ENCODE data around the gene FLG.

FLG gene

GRCh38 chr1:152325111-152325510 lies at the start of gene FLG:
Gene FLG, minus strand, starts transcription at chr1:152325239. Its CDS starts 9,783 bp downstream, at chr1:152315456.
- no peak within 1 kb of the TSS for H3K9ac ChIP-seq (ENCODE audit: low read length)
- no peaks in the 10 kb centered on the region for H3K4me1 ChIP-seq (ENCODE audit: control insufficient read depth, insufficient read depth, low read length)
- no peaks in the 10 kb centered on the region for H3K27me3 ChIP-seq (ENCODE audit: control insufficient read depth, insufficient read depth, low read length)
- H3K4me3 ChIP-seq (ENCODE audit: low read depth, low read length), result no peak within 1 kb of the TSS
- H3K27ac ChIP-seq (ENCODE audit: low read depth, low read length), result no peak within 1 kb of the TSS
- H3K9me3 ChIP-seq (ENCODE audit: control insufficient read depth, insufficient read depth, low read depth, low read length), result peaks cover 4% of the 10 kb centered on the region; the same call in 1 of the 2 replicates
- H3K36me3 ChIP-seq (ENCODE audit: control insufficient read depth, insufficient read depth, low read length), result no peaks in the 10 kb centered on the region

GRCh38 chr1:152374451-152374850 lies 49.4 kb upstream of the FLG start:
- Histone ChIP-seq H3K9me3 (ENCODE audit: control insufficient read depth, insufficient read depth, low read depth, low read length) (peaks cover 16% of the 10 kb centered on the region; the same call in 1 of the 2 replicates), H3K36me3 (ENCODE audit: control insufficient read depth, insufficient read depth, low read length) (no peaks in the 10 kb centered on the region), H3K4me3 (ENCODE audit: low read depth, low read length) (no peak overlapping the region), H3K27ac (ENCODE audit: low read depth, low read length) (no peak overlapping the region), H3K4me1 (ENCODE audit: control insufficient read depth, insufficient read depth, low read length) (no peaks in the 10 kb centered on the region), H3K27me3 (ENCODE audit: control insufficient read depth, insufficient read depth, low read length) (peaks cover 2% of the 10 kb centered on the region; the same call in 1 of the 2 replicates), H3K9ac (ENCODE audit: low read length) (no peak overlapping the region)

- Histone ChIP-seq H3K36me3 (ENCODE audit: control insufficient read depth, insufficient read depth, low read length) (no peaks in the 10 kb centered on the region), H3K9me3 (ENCODE audit: control insufficient read depth, insufficient read depth, low read depth, low read length) (peaks cover 11% of the 10 kb centered on the region; the same call in 1 of the 2 replicates), H3K27ac (ENCODE audit: low read depth, low read length) (no peak overlapping the region), H3K9ac (ENCODE audit: low read length) (no peak overlapping the region), H3K4me3 (ENCODE audit: low read depth, low read length) (no peak overlapping the region), H3K4me1 (ENCODE audit: control insufficient read depth, insufficient read depth, low read length) (no peaks in the 10 kb centered on the region), H3K27me3 (ENCODE audit: control insufficient read depth, insufficient read depth, low read length) (peaks cover 2% of the 10 kb centered on the region; the same call in 1 of the 2 replicates)
Observed at GRCh38 chr1:152372672-152373071, 47.6 kb upstream of the FLG start.

GRCh38 chr1:152367436-152367835 lies 42.4 kb upstream of the FLG start:
- H3K9me3 ChIP-seq (ENCODE audit: control insufficient read depth, insufficient read depth, low read depth, low read length), result peaks cover 14% of the 10 kb centered on the region; the same call in 1 of the 2 replicates
- H3K4me1 ChIP-seq (ENCODE audit: control insufficient read depth, insufficient read depth, low read length), result no peaks in the 10 kb centered on the region
- H3K4me3 ChIP-seq (ENCODE audit: low read depth, low read length), result no peak overlapping the region
- H3K9ac ChIP-seq (ENCODE audit: low read length), result no peak overlapping the region
- no peak overlapping the region for H3K27ac ChIP-seq (ENCODE audit: low read depth, low read length)
- no peaks in the 10 kb centered on the region for H3K36me3 ChIP-seq (ENCODE audit: control insufficient read depth, insufficient read depth, low read length)
- H3K27me3 ChIP-seq (ENCODE audit: control insufficient read depth, insufficient read depth, low read length), result peaks cover 2% of the 10 kb centered on the region; the same call in 1 of the 2 replicates

- Histone ChIP-seq H3K9me3 (ENCODE audit: control insufficient read depth, insufficient read depth, low read depth, low read length) (peaks cover 40% of the 10 kb centered on the region; the same call in 1 of the 2 replicates), H3K9ac (ENCODE audit: low read length) (no peak within 1 kb of the TSS), H3K27ac (ENCODE audit: low read depth, low read length) (no peak within 1 kb of the TSS), H3K4me3 (ENCODE audit: low read depth, low read length) (no peak within 1 kb of the TSS), H3K27me3 (ENCODE audit: control insufficient read depth, insufficient read depth, low read length) (no peaks in the 10 kb centered on the region), H3K4me1 (ENCODE audit: control insufficient read depth, insufficient read depth, low read length) (no peaks in the 10 kb centered on the region), H3K36me3 (ENCODE audit: control insufficient read depth, insufficient read depth, low read length) (no peaks in the 10 kb centered on the region)
Observed at GRCh38 chr1:152359906-152360305, 34.9 kb upstream of the FLG start, which contains the start of gene FLG2. Gene FLG2, minus strand, starts transcription at chr1:152360006. Its CDS starts 1,122 bp downstream, at chr1:152358884.

GRCh38 chr1:152356736-152357135 lies 31.7 kb upstream of the FLG start:
- no peaks in the 10 kb centered on the region for H3K4me1 ChIP-seq (ENCODE audit: control insufficient read depth, insufficient read depth, low read length)
- peaks cover 64% of the 10 kb centered on the region for H3K9me3 ChIP-seq (ENCODE audit: control insufficient read depth, insufficient read depth, low read depth, low read length)
- no peaks in the 10 kb centered on the region; the same call in 1 of the 2 replicates for H3K27me3 ChIP-seq (ENCODE audit: control insufficient read depth, insufficient read depth, low read length)
- no peaks in the 10 kb centered on the region for H3K36me3 ChIP-seq (ENCODE audit: control insufficient read depth, insufficient read depth, low read length)
- H3K9ac ChIP-seq (ENCODE audit: low read length), result no peak overlapping the region
- H3K4me3 ChIP-seq (ENCODE audit: low read depth, low read length), result no peak overlapping the region
- no peak overlapping the region for H3K27ac ChIP-seq (ENCODE audit: low read depth, low read length)

- Histone ChIP-seq H3K36me3 (ENCODE audit: control insufficient read depth, insufficient read depth, low read length) (no peaks in the 10 kb centered on the region), H3K9me3 (ENCODE audit: control insufficient read depth, insufficient read depth, low read depth, low read length) (peaks cover 53% of the 10 kb centered on the region), H3K4me3 (ENCODE audit: low read depth, low read length) (no peak overlapping the region), H3K27ac (ENCODE audit: low read depth, low read length) (no peak overlapping the region), H3K4me1 (ENCODE audit: control insufficient read depth, insufficient read depth, low read length) (no peaks in the 10 kb centered on the region), H3K27me3 (ENCODE audit: control insufficient read depth, insufficient read depth, low read length) (peaks cover 5% of the 10 kb centered on the region; the same call in 1 of the 2 replicates), H3K9ac (ENCODE audit: low read length) (no peak overlapping the region)
Observed at GRCh38 chr1:152349611-152350010, 24.6 kb upstream of the FLG start.

GRCh38 chr1:152348447-152348846 lies 23.4 kb upstream of the FLG start:
- Histone ChIP-seq H3K4me3 (ENCODE audit: low read depth, low read length) (no peak overlapping the region), H3K27me3 (ENCODE audit: control insufficient read depth, insufficient read depth, low read length) (peaks cover 5% of the 10 kb centered on the region; the same call in 1 of the 2 replicates), H3K27ac (ENCODE audit: low read depth, low read length) (no peak overlapping the region), H3K9ac (ENCODE audit: low read length) (no peak overlapping the region), H3K36me3 (ENCODE audit: control insufficient read depth, insufficient read depth, low read length) (no peaks in the 10 kb centered on the region), H3K4me1 (ENCODE audit: control insufficient read depth, insufficient read depth, low read length) (no peaks in the 10 kb centered on the region), H3K9me3 (ENCODE audit: control insufficient read depth, insufficient read depth, low read depth, low read length) (peaks cover 41% of the 10 kb centered on the region; the same call in 1 of the 2 replicates)

- Histone ChIP-seq H3K9me3 (ENCODE audit: control insufficient read depth, insufficient read depth, low read depth, low read length) (peaks cover 29% of the 10 kb centered on the region; the same call in 1 of the 2 replicates), H3K9ac (ENCODE audit: low read length) (no peak overlapping the region), H3K27ac (ENCODE audit: low read depth, low read length) (no peak overlapping the region), H3K4me3 (ENCODE audit: low read depth, low read length) (no peak overlapping the region), H3K36me3 (ENCODE audit: control insufficient read depth, insufficient read depth, low read length) (no peaks in the 10 kb centered on the region), H3K4me1 (ENCODE audit: control insufficient read depth, insufficient read depth, low read length) (no peaks in the 10 kb centered on the region), H3K27me3 (ENCODE audit: control insufficient read depth, insufficient read depth, low read length) (peaks cover 5% of the 10 kb centered on the region; the same call in 1 of the 2 replicates)
Observed at GRCh38 chr1:152347116-152347728, 22.2 kb upstream of the FLG start.

- Histone ChIP-seq H3K9me3 (ENCODE audit: control insufficient read depth, insufficient read depth, low read depth, low read length) (peaks cover 4% of the 10 kb centered on the region; the same call in 1 of the 2 replicates), H3K27ac (ENCODE audit: low read depth, low read length) (no peak overlapping the region), H3K36me3 (ENCODE audit: control insufficient read depth, insufficient read depth, low read length) (no peaks in the 10 kb centered on the region), H3K9ac (ENCODE audit: low read length) (no peak overlapping the region), H3K27me3 (ENCODE audit: control insufficient read depth, insufficient read depth, low read length) (peaks cover 5% of the 10 kb centered on the region; the same call in 1 of the 2 replicates), H3K4me1 (ENCODE audit: control insufficient read depth, insufficient read depth, low read length) (no peaks in the 10 kb centered on the region), H3K4me3 (ENCODE audit: low read depth, low read length) (no peak overlapping the region)
Observed at GRCh38 chr1:152344438-152344837, 19.4 kb upstream of the FLG start.

- Histone ChIP-seq H3K9me3 (ENCODE audit: control insufficient read depth, insufficient read depth, low read depth, low read length) (peaks cover 4% of the 10 kb centered on the region; the same call in 1 of the 2 replicates), H3K27me3 (ENCODE audit: control insufficient read depth, insufficient read depth, low read length) (peaks cover 5% of the 10 kb centered on the region; the same call in 1 of the 2 replicates)
Observed at GRCh38 chr1:152343006-152343405, 18.0 kb upstream of the FLG start.

More at GRCh38 chr1:152343006-152343405, 18.0 kb upstream of the FLG start:
- Histone ChIP-seq H3K4me3 (ENCODE audit: low read depth, low read length) (no peak overlapping the region), H3K27ac (ENCODE audit: low read depth, low read length) (no peak overlapping the region), H3K9ac (ENCODE audit: low read length) (no peak overlapping the region), H3K4me1 (ENCODE audit: control insufficient read depth, insufficient read depth, low read length) (no peaks in the 10 kb centered on the region), H3K36me3 (ENCODE audit: control insufficient read depth, insufficient read depth, low read length) (no peaks in the 10 kb centered on the region)

Data from HUES6 (cell line).